Thymus (tissue), 11 donors: ENCODE measurements around the gene TYW1B. TPM values are rescaled to one million over a fixed set of nuclear protein-coding genes. Genes with fewer than 3 reads are reported as not detected.
"Not testable (repeated sequence)": the region's sequence is repeated elsewhere in the genome, so short reads cannot be mapped to it uniquely, and the experiment has no call there.

Experiments used
- DNase-seq, 9 donors: peaks; one replicate each; pipeline ENCODE4 v3.0.0-alpha.2; 2013; ENCODE audit warnings: low spot score in 9 of 9, low read depth in 6 of 9, missing footprints in 1 of 9
- H3K27ac ChIP-seq, 2 donors: one replicate each; pipeline ENCODE4 v1.5.1; 2013; ENCODE audit warnings: control low read depth in 1 of 2, low read depth in 1 of 2, low read length in 1 of 2, mild to moderate bottlenecking in 1 of 2, moderate library complexity in 1 of 2
- H3K27me3 ChIP-seq, 2 donors: one replicate each; pipeline ENCODE4 v1.5.1; 2013; ENCODE audit warnings: low read length in 1 of 2; ENCODE audit not compliant: control insufficient read depth in 2 of 2, insufficient read depth in 1 of 2
- H3K36me3 ChIP-seq, 2 donors: one replicate each; pipeline ENCODE4 v1.5.1; 2013; ENCODE audit warnings: low read length in 1 of 2, mild to moderate bottlenecking in 1 of 2, moderate library complexity in 1 of 2; ENCODE audit not compliant: control insufficient read depth in 2 of 2, insufficient read depth in 2 of 2
- H3K4me1 ChIP-seq, 2 donors: one replicate each; pipeline ENCODE4 v1.5.1; 2013; ENCODE audit warnings: low read length in 2 of 2; ENCODE audit not compliant: control insufficient read depth in 2 of 2, insufficient read depth in 2 of 2
- H3K4me3 ChIP-seq, 2 donors: one replicate each; pipeline ENCODE4 v1.5.1; 2013; ENCODE audit warnings: low read length in 2 of 2, control low read depth in 1 of 2, mild to moderate bottlenecking in 1 of 2
- H3K9me3 ChIP-seq, 2 donors: one replicate each; pipeline ENCODE4 v1.5.1; 2013; ENCODE audit warnings: low read length in 1 of 2, mild to moderate bottlenecking in 1 of 2; ENCODE audit not compliant: control insufficient read depth in 2 of 2, insufficient read depth in 1 of 2
- WGBS: extraction: QIAGEN DNeasy Blood & Tissue Kit; methylation state at CpG from one replicate; pipeline ENCODE4 v1.1.7; 2013; 5-methylcytosine and 5-hydroxymethylcytosine counted together
- polyA plus RNA-seq: library from polyadenylated mRNA; stranded (reverse); fragments of 200-250 nt; gene quantifications from one replicate; pipeline ENCODE4 v1.2.3, GENCODE V29; 2013
- total RNA-seq: library from RNA; stranded (reverse); fragments of 120-200 nt; gene quantifications from one replicate; pipeline ENCODE4 v1.2.4, GENCODE V29; 2013
- donor health status: healthy.

Gene TYW1B
- total and polyA plus RNA-seq, 2 donors, result 3.0 to 9.7 TPM

GRCh38 chr7:72697066-72697465, 130.9 kb downstream of the TYW1B start:
- H3K27ac ChIP-seq, H3K4me1 ChIP-seq, H3K9me3 ChIP-seq, H3K4me3 ChIP-seq, H3K36me3 ChIP-seq, DNase-seq, H3K27me3 ChIP-seq: not testable (repeated sequence)
- 100% methylated on average over 1 of the region's 1 CpG for WGBS

DNA sequence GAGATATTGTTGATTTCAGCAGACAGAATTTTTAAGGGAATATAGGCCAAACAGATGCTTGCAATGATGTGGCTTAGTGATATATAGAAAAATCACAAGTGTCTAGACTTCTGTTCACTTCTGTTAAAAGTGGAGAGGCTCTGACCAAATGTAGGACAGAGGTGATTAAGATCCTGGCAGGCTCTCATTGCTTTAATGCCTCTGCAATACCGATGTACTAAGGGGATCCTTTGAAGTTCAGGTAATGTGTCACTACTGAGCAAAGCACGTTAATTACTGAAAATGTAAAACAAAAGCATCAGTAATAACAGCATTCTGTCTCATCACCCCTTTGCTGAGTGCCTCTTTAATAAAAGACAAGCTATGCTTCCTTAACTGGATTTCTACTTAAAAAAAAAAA, 131.4 kb downstream of the TYW1B start:
- not testable (repeated sequence) for H3K36me3 ChIP-seq, DNase-seq, H3K4me3 ChIP-seq, H3K27me3 ChIP-seq, H3K27ac ChIP-seq, H3K9me3 ChIP-seq, H3K4me1 ChIP-seq
- WGBS, result 88% methylated on average over 2 of the region's 2 CpGs

DNA sequence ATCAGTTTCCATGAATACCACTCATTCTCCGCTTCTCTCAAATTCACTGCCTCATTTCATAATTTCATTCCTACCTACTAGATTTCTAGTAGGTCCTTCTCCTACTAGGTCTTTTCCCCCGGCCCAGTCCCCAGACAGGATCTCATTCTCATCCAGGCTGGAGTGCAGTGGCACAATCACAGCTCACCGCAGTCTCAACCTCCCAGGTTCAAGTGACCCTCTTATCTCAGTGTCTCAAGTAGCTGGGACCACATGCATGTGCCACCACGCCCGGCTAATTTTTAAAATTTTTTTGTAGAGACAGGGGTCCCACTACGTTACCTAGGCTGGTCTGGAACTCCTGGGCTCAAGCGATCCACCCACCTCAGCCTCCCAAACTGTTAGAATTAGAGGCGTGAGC, 132.5 kb downstream of the TYW1B start:
- not testable (repeated sequence) for H3K27ac ChIP-seq, H3K4me1 ChIP-seq, H3K27me3 ChIP-seq, H3K4me3 ChIP-seq, H3K9me3 ChIP-seq, DNase-seq, H3K36me3 ChIP-seq
- WGBS, result 97% methylated on average over 8 of the region's 8 CpGs

GRCh38 chr7:72691442-72691841, 136.6 kb downstream of the TYW1B start:
- not testable (repeated sequence) for H3K9me3 ChIP-seq, H3K4me3 ChIP-seq, H3K36me3 ChIP-seq, H3K27me3 ChIP-seq, H3K4me1 ChIP-seq, DNase-seq, H3K27ac ChIP-seq
- 99% methylated on average over 2 of the region's 2 CpGs for WGBS

DNA sequence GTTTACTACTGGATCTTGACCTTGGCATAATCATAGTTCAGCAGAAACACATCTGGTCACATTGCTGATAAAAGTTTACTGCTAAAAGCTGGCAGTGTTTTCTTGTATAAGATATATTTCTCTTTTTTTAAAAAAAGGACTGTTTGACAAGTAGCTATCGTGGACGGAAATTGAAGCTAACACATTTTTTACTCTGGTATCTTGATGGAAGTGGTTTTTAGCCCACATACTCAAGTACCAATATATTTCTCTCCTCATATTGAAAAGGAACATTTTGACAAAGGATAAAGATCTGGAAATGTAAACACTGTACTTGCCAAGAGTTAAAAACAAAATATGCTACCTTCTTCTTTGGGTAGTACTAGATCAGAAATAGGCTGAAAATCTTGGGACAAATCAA, 137.8 kb downstream of the TYW1B start:
- H3K27me3 ChIP-seq, H3K36me3 ChIP-seq, DNase-seq, H3K27ac ChIP-seq, H3K9me3 ChIP-seq, H3K4me3 ChIP-seq, H3K4me1 ChIP-seq: not testable (repeated sequence)
- WGBS, result 94% methylated on average over 2 of the region's 2 CpGs

DNA sequence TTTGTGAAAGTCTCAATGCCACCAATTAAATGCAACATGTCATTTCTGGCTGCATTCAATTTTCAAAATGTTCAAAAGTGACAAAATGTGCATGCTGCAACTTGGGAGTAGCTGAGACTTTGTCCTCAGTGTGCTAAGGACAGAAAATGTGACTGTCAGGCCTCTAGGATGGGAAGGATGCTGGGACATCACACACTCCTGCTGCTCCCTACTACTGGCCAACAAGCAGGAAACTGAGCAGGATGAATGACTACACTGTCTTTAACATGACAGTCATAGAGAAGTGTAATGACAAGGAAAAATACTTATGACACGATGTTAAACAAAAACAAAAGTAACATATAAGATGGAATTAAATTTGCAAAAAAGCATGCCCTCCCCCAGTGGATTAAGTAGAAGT, 138.7 kb downstream of the TYW1B start:
- not testable (repeated sequence) for H3K4me1 ChIP-seq, H3K27ac ChIP-seq, H3K36me3 ChIP-seq, DNase-seq, H3K4me3 ChIP-seq, H3K27me3 ChIP-seq, H3K9me3 ChIP-seq
- WGBS, result 92% methylated on average over 1 of the region's 1 CpG

DNA sequence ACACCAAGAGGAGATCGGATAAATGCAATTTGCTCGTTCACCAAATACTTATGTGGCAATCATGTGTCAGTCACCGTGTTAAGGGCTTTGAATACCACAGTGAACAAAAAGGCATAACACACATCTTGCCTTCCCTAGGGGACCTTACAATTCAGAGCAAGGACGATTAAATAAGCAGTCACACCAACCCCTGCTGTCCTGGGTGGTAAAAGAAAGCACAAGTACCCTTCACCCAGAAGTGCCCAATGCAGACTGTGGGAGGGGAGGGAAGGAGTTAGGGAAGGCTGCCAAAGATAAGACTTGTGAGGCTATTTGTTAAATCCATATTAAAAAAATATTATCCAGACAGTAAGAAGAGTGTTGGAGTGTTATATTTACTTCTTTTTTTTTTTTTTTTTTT, 146.8 kb downstream of the TYW1B start:
- not testable (repeated sequence) for H3K36me3 ChIP-seq
- WGBS, result 97% methylated on average over 4 of the region's 4 CpGs

GRCh38 chr7:72676880-72677279, 151.1 kb downstream of the TYW1B start:
- not testable (repeated sequence) for H3K36me3 ChIP-seq, H3K27me3 ChIP-seq, H3K27ac ChIP-seq, H3K4me1 ChIP-seq, H3K4me3 ChIP-seq, DNase-seq, H3K9me3 ChIP-seq
- 95% methylated on average over 6 of the region's 6 CpGs for WGBS

More for the DNA sequence above, 146.8 kb downstream of the TYW1B start:
- H3K9me3 ChIP-seq, H3K4me3 ChIP-seq, H3K4me1 ChIP-seq, DNase-seq, H3K27me3 ChIP-seq, H3K27ac ChIP-seq: not testable (repeated sequence)

- H3K36me3 ChIP-seq, H3K4me3 ChIP-seq, H3K4me1 ChIP-seq, H3K27ac ChIP-seq, H3K27me3 ChIP-seq, H3K9me3 ChIP-seq, DNase-seq: not testable (repeated sequence)
- 98% methylated on average over 5 of the region's 5 CpGs for WGBS
These were observed 151.8 kb downstream of the TYW1B start for GRCh38 chr7:72676086-72676690.

DNA sequence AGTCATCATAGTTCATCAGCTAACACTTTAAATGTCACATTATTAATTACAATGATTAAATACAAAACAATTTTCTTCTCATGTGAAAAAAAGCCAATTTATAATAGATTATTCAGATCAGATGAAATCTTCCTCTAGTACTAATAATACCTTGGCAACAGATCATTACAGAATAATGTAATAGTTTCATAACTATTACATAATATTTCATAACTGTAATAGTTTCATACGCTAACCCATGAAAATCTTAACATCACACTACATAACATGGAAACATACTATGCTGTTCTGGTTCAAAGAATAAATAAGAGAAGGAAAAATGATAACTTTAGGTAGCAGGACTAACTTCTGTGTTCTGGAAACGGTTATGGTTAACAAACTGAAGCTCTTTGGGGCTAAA, 152.3 kb downstream of the TYW1B start:
- H3K4me1 ChIP-seq, DNase-seq, H3K36me3 ChIP-seq, H3K4me3 ChIP-seq, H3K27ac ChIP-seq, H3K9me3 ChIP-seq, H3K27me3 ChIP-seq: not testable (repeated sequence)
- WGBS, result 99% methylated on average over 2 of the region's 2 CpGs
